PC-9 (cell line): ENCODE results near the gene CEBPZ.

Experiments
- CTCF ChIP-seq: fragments of 200-600 bp; sonication (generic); conservative IDR thresholded peaks from 2 replicates; pipeline ENCODE4 v1.6.1; 2017; ENCODE audit warnings: mixed run types, antibody characterized with exemption, mild to moderate bottlenecking, moderate library complexity
- EZH2 ChIP-seq: fragments of 200-600 bp; sonication (generic); IDR thresholded peaks from 2 replicates; pipeline ENCODE4 v1.8.0; 2017; ENCODE audit warnings: antibody characterized with exemption, low read depth

GRCh38 chr2:37232131-37232933, 936 bp upstream of the CEBPZ start:
- TF ChIP-seq CTCF (no peak), EZH2 (no peak)
